HEK293 (cell line): ENCODE measurements around the gene SYNGR3.
A peak's percentile ranks its signal among the peaks of the same experiment; 100 is the strongest.

Experiments used
- GLIS1 ChIP-seq: fragments of 450-650 bp; formaldehyde crosslinking; IDR thresholded peaks from 2 replicates; pipeline ENCODE4 v1.5.1; 2016; ENCODE audit warnings: missing biosample characterization, missing genetic modification characterization
- MEIS1 ChIP-seq: sonication (generic); formaldehyde crosslinking; IDR thresholded peaks from 2 replicates; pipeline ENCODE4 v1.8.1; 2022; ENCODE audit warnings: missing genetic modification reagents, mild to moderate bottlenecking, borderline replicate concordance
- WT1 ChIP-seq: fragments of 450-650 bp; formaldehyde crosslinking; IDR thresholded peaks from 2 replicates; pipeline ENCODE4 v1.5.1; 2016; ENCODE audit warnings: missing biosample characterization, missing genetic modification characterization
- ZBTB21 ChIP-seq: fragments of 450-650 bp; formaldehyde crosslinking; IDR thresholded peaks from 2 replicates; pipeline ENCODE4 v1.5.1; 2017; ENCODE audit warnings: missing biosample characterization, missing genetic modification characterization
- ZBTB26 ChIP-seq: fragments of 450-650 bp; formaldehyde crosslinking; optimal IDR thresholded peaks from 2 replicates; pipeline ENCODE3; 2016; ENCODE audit warnings: missing biosample characterization, mild to moderate bottlenecking, missing genetic modification characterization
- ZNF677 ChIP-seq: fragments of 450-650 bp; IDR thresholded peaks from 2 replicates; pipeline ENCODE4 v1.5.0; 2018; ENCODE audit warnings: missing biosample characterization, mild to moderate bottlenecking, missing genetic modification characterization, moderate library complexity
- TF ChIP-seq, protein P1 (sequence below): fragments of 450-650 bp; formaldehyde crosslinking; IDR thresholded peaks from 2 replicates; pipeline ENCODE4 v1.5.1; 2016; ENCODE audit warnings: missing biosample characterization, missing genetic modification characterization
- TF ChIP-seq, protein P2 (sequence below): fragments of 450-650 bp; formaldehyde crosslinking; IDR thresholded peaks from 2 replicates; pipeline ENCODE4 v1.5.1; 2016; ENCODE audit warnings: missing biosample characterization, missing genetic modification characterization, borderline replicate concordance
- TF ChIP-seq, protein P3 (sequence below): fragments of 450-650 bp; formaldehyde crosslinking; IDR thresholded peaks from 2 replicates; pipeline ENCODE4 v1.5.1; 2016; ENCODE audit warnings: missing biosample characterization, missing genetic modification characterization

DNA sequence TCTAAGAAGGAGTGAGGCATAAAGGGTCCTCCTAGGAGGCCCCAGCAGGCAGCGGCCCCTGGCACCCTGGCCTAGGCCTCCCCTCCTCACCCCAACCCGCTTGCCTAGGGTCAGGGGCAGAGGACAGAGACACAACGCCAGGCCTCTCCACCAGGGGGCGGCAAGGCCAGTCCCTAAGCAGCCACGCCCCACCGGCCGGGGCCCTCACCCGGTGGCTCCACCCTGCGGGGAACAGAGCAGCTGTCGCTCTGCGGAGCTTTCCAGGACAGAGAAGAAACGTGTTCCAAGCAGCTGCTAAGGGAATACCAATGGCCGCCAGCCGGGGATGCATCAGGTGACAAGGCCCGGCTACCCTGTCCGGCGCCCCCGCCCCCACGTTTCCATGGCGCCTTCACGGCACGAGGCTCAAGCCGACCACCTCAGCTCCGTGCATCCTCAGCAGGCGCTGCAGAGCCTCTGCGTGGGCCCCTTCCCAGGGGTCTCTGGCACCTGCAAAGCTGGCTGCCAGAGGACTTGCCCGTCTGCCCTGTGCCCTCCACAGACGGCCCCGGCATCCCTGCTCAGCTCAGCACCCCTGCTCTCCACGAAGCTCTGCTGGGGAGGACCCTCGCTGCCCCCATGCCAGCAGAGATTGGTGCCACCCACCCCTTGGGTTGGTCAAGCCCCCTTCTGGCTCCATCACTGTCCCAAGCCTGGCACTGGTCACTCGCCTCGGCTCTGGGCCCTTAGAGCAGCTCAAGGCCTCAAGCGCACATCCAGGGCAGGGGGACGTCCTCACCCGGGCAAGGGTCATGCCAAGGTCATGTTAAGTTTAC lies 14.3 kb downstream of the SYNGR3 start:
- TF ChIP-seq, protein P1, sequence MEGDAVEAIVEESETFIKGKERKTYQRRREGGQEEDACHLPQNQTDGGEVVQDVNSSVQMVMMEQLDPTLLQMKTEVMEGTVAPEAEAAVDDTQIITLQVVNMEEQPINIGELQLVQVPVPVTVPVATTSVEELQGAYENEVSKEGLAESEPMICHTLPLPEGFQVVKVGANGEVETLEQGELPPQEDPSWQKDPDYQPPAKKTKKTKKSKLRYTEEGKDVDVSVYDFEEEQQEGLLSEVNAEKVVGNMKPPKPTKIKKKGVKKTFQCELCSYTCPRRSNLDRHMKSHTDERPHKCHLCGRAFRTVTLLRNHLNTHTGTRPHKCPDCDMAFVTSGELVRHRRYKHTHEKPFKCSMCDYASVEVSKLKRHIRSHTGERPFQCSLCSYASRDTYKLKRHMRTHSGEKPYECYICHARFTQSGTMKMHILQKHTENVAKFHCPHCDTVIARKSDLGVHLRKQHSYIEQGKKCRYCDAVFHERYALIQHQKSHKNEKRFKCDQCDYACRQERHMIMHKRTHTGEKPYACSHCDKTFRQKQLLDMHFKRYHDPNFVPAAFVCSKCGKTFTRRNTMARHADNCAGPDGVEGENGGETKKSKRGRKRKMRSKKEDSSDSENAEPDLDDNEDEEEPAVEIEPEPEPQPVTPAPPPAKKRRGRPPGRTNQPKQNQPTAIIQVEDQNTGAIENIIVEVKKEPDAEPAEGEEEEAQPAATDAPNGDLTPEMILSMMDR, result peak; percentile 99
- TF ChIP-seq ZBTB26 (tag by site-specific recombination), result no peak
- TF ChIP-seq, protein P2, sequence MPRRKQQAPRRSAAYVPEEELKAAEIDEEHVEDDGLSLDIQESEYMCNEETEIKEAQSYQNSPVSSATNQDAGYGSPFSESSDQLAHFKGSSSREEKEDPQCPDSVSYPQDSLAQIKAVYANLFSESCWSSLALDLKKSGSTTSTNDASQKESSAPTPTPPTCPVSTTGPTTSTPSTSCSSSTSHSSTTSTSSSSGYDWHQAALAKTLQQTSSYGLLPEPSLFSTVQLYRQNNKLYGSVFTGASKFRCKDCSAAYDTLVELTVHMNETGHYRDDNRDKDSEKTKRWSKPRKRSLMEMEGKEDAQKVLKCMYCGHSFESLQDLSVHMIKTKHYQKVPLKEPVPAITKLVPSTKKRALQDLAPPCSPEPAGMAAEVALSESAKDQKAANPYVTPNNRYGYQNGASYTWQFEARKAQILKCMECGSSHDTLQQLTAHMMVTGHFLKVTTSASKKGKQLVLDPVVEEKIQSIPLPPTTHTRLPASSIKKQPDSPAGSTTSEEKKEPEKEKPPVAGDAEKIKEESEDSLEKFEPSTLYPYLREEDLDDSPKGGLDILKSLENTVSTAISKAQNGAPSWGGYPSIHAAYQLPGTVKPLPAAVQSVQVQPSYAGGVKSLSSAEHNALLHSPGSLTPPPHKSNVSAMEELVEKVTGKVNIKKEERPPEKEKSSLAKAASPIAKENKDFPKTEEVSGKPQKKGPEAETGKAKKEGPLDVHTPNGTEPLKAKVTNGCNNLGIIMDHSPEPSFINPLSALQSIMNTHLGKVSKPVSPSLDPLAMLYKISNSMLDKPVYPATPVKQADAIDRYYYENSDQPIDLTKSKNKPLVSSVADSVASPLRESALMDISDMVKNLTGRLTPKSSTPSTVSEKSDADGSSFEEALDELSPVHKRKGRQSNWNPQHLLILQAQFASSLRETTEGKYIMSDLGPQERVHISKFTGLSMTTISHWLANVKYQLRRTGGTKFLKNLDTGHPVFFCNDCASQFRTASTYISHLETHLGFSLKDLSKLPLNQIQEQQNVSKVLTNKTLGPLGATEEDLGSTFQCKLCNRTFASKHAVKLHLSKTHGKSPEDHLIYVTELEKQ, result no peak
- TF ChIP-seq MEIS1 (CRISPR knock-in tag), result no peak
- TF ChIP-seq, protein P3, sequence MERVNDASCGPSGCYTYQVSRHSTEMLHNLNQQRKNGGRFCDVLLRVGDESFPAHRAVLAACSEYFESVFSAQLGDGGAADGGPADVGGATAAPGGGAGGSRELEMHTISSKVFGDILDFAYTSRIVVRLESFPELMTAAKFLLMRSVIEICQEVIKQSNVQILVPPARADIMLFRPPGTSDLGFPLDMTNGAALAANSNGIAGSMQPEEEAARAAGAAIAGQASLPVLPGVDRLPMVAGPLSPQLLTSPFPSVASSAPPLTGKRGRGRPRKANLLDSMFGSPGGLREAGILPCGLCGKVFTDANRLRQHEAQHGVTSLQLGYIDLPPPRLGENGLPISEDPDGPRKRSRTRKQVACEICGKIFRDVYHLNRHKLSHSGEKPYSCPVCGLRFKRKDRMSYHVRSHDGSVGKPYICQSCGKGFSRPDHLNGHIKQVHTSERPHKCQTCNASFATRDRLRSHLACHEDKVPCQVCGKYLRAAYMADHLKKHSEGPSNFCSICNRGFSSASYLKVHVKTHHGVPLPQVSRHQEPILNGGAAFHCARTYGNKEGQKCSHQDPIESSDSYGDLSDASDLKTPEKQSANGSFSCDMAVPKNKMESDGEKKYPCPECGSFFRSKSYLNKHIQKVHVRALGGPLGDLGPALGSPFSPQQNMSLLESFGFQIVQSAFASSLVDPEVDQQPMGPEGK, result peak; percentile 72
- no peak for TF ChIP-seq ZBTB21 (tag by site-specific recombination)
- no peak for TF ChIP-seq ZNF677 (tag by site-specific recombination)
- no peak for TF ChIP-seq WT1 (tag by site-specific recombination)
- TF ChIP-seq GLIS1 (tag by site-specific recombination), result no peak
